Measurements from ENCODE around the gene HDHD5.

- TF ChIP-seq, protein P1, sequence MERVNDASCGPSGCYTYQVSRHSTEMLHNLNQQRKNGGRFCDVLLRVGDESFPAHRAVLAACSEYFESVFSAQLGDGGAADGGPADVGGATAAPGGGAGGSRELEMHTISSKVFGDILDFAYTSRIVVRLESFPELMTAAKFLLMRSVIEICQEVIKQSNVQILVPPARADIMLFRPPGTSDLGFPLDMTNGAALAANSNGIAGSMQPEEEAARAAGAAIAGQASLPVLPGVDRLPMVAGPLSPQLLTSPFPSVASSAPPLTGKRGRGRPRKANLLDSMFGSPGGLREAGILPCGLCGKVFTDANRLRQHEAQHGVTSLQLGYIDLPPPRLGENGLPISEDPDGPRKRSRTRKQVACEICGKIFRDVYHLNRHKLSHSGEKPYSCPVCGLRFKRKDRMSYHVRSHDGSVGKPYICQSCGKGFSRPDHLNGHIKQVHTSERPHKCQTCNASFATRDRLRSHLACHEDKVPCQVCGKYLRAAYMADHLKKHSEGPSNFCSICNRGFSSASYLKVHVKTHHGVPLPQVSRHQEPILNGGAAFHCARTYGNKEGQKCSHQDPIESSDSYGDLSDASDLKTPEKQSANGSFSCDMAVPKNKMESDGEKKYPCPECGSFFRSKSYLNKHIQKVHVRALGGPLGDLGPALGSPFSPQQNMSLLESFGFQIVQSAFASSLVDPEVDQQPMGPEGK (CRISPR knock-in tag; IDR thresholded peaks at IDR 0.05; ENCODE audit: borderline replicate concordance), result no peak
- TF ChIP-seq ZNF70 (CRISPR knock-in tag; IDR thresholded peaks at IDR 0.05) (no peak), ZFP3 (CRISPR knock-in tag; IDR thresholded peaks at IDR 0.05) (no peak), TSHZ2 (CRISPR knock-in tag; IDR thresholded peaks at IDR 0.05) (no peak), ARNTL (CRISPR knock-in tag; IDR thresholded peaks at IDR 0.05; ENCODE audit: borderline replicate concordance, low read depth) (no peak)
Measured at GRCh38 chr22:17097062-17097461, 62.0 kb downstream of the HDHD5 start.
